Vagina (tissue), 2 donors: ENCODE measurements around the gene PIAS3.

Source experiments
- POLR2A ChIP-seq, 2 donors: fragments of 450-650 bp; IDR thresholded peaks; one replicate each; pipeline ENCODE4 v1.6.1; 2017; ENCODE audit warnings: antibody characterized with exemption in 2 of 2, mild to moderate bottlenecking in 2 of 2, moderate library complexity in 2 of 2
- POLR2AphosphoS5 ChIP-seq, 2 donors: sonication (generic); formaldehyde crosslinking; IDR thresholded peaks; one replicate each; pipeline ENCODE4 v1.9.0; 2017; ENCODE audit warnings: antibody characterized with exemption in 2 of 2, mild to moderate bottlenecking in 2 of 2, low read depth in 1 of 2; ENCODE audit not compliant: insufficient read depth in 1 of 2
- TF ChIP-seq, protein P1 (sequence below), 3 experiments: fragments of 450-650 bp in 2 of 3; fragments of 200-600 bp in 1 of 3; sonication (generic) in 1 of 3; IDR thresholded peaks; one replicate each; pipeline ENCODE4 v1.5.1; 2017 to 2019; ENCODE audit warnings: antibody characterized with exemption in 3 of 3, mild to moderate bottlenecking in 2 of 3, moderate library complexity in 2 of 3

DNA sequence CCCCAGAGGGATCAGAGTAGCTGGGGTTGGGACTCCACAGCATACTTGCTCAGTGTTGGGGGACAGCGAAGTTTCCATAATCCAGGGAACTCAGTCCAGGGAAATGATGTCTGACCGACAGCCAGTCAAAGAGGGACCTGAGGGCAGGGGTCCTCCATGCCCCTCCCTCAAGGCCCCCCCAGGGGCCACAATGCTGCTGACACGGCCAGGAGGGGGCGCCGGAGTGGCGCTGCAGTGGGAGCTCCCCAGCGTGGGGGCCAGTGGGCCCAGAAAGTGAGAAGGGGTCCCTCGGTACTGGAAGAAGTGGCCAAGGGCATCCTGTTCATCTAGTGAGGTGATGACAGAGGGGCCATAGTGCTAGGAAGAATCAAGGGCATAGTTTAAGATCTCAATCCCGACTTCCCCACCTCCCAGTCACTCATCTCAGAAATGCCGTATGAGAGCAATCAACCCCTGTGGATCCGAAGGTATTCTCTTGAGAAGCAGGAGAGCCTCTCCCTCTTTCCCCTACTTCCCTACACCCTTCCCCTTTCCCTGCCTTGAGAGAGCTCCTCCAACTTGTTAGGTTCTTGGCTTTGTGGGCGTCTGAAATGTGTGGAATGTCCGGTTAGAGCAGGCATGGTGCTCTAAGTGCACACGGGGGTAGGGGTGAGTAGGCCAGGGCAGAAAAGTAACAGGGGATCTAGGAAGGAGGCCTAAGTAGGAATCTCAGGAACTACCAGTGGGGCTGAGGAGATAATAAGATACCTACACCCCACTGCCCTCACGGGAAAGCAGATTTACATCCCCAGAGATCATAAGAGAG, 9.3 kb downstream of the PIAS3 start:
- TF ChIP-seq, protein P1, sequence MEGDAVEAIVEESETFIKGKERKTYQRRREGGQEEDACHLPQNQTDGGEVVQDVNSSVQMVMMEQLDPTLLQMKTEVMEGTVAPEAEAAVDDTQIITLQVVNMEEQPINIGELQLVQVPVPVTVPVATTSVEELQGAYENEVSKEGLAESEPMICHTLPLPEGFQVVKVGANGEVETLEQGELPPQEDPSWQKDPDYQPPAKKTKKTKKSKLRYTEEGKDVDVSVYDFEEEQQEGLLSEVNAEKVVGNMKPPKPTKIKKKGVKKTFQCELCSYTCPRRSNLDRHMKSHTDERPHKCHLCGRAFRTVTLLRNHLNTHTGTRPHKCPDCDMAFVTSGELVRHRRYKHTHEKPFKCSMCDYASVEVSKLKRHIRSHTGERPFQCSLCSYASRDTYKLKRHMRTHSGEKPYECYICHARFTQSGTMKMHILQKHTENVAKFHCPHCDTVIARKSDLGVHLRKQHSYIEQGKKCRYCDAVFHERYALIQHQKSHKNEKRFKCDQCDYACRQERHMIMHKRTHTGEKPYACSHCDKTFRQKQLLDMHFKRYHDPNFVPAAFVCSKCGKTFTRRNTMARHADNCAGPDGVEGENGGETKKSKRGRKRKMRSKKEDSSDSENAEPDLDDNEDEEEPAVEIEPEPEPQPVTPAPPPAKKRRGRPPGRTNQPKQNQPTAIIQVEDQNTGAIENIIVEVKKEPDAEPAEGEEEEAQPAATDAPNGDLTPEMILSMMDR (IDR thresholded peaks at IDR 0.05) = no peak
- TF ChIP-seq POLR2AphosphoS5 (IDR thresholded peaks at IDR 0.05; ENCODE audit: insufficient read depth in 1 of 2, low read depth in 1 of 2) (no peak), POLR2A (IDR thresholded peaks at IDR 0.05) (no peak)
